ENCODE measurements around the gene GOLIM4. TPM values are rescaled to one million over a fixed set of nuclear protein-coding genes. Genes with fewer than 3 reads are reported as not detected.

The GOLIM4 gene
- total and polyA plus RNA-seq, 2 of the 13 experiments (the other 11 are each of a cell fraction or from before 2014, with no cell fraction given): 10.9 to 47.7 TPM

DNA sequence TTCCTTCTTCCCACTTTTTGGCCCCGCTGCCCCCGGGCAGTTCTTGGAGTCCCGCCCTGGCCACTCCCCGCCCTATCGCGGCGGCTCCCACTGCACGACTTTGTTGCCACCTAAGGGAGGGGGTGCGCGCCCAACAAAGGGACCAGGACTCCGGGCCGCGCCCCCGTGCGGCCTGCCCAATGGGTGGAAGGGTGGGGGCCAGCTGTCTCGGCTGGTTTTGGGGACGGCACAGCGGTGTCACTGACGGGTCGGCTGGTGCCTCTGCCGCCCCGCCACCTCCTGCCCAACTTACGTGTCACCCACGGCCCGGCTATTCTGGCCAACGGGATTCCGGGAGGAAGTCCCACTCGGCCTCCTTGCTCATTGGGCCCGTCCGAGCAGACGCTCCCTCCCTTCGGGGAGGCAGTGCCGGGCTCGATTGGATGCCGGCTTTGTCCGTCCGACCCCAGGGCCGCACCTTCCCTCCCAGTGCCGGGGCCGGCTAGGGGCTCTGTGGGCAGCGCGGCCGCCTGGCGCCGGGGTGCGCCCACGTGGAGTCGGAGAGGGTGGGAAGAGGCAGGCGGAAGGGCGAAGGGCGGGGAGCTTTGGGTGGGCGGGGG lies at the start of gene GOLIM4 (continued):
- TF ChIP-seq RBAK (CRISPR knock-in tag; IDR thresholded peaks at IDR 0.05): no peak; the same call in 1 of the 2 replicates
- TF ChIP-seq MAFF (IDR thresholded peaks at IDR 0.05; ENCODE audit: low read depth, low read length): no peak
- no peak for TF ChIP-seq SKI (IDR thresholded peaks at IDR 0.05; ENCODE audit: partially characterized antibody)
- no peak for TF ChIP-seq ZSCAN25 (CRISPR knock-in tag; IDR thresholded peaks at IDR 0.05)
- TF ChIP-seq, protein P1, sequence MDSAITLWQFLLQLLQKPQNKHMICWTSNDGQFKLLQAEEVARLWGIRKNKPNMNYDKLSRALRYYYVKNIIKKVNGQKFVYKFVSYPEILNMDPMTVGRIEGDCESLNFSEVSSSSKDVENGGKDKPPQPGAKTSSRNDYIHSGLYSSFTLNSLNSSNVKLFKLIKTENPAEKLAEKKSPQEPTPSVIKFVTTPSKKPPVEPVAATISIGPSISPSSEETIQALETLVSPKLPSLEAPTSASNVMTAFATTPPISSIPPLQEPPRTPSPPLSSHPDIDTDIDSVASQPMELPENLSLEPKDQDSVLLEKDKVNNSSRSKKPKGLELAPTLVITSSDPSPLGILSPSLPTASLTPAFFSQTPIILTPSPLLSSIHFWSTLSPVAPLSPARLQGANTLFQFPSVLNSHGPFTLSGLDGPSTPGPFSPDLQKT (CRISPR knock-in tag; IDR thresholded peaks at IDR 0.05; ENCODE audit: borderline replicate concordance): no peak; the same call in 1 of the 2 replicates
- TF ChIP-seq TCF7L2 (IDR thresholded peaks at IDR 0.05; ENCODE audit: low read depth, low read length): no peak
- TF ChIP-seq ZFYVE20 (CRISPR knock-in tag; IDR thresholded peaks at IDR 0.05; ENCODE audit: borderline replicate concordance, low read depth): no peak
- TF ChIP-seq, protein P2, sequence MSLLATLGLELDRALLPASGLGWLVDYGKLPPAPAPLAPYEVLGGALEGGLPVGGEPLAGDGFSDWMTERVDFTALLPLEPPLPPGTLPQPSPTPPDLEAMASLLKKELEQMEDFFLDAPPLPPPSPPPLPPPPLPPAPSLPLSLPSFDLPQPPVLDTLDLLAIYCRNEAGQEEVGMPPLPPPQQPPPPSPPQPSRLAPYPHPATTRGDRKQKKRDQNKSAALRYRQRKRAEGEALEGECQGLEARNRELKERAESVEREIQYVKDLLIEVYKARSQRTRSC (CRISPR knock-in tag; IDR thresholded peaks at IDR 0.05; ENCODE audit: low read depth): no peak
- TF ChIP-seq NCOR1 (IDR thresholded peaks at IDR 0.05; ENCODE audit: borderline replicate concordance, low read length): no peak
- peak; percentile 87; the same call in 1 of the 2 replicates for TF ChIP-seq ZNF431 (CRISPR knock-in tag; IDR thresholded peaks at IDR 0.05; ENCODE audit: borderline replicate concordance, low read depth)
- TF ChIP-seq, protein P3, sequence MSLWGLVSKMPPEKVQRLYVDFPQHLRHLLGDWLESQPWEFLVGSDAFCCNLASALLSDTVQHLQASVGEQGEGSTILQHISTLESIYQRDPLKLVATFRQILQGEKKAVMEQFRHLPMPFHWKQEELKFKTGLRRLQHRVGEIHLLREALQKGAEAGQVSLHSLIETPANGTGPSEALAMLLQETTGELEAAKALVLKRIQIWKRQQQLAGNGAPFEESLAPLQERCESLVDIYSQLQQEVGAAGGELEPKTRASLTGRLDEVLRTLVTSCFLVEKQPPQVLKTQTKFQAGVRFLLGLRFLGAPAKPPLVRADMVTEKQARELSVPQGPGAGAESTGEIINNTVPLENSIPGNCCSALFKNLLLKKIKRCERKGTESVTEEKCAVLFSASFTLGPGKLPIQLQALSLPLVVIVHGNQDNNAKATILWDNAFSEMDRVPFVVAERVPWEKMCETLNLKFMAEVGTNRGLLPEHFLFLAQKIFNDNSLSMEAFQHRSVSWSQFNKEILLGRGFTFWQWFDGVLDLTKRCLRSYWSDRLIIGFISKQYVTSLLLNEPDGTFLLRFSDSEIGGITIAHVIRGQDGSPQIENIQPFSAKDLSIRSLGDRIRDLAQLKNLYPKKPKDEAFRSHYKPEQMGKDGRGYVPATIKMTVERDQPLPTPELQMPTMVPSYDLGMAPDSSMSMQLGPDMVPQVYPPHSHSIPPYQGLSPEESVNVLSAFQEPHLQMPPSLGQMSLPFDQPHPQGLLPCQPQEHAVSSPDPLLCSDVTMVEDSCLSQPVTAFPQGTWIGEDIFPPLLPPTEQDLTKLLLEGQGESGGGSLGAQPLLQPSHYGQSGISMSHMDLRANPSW (CRISPR knock-in tag; IDR thresholded peaks at IDR 0.05; ENCODE audit: borderline replicate concordance): no peak
- TF ChIP-seq, protein P4, sequence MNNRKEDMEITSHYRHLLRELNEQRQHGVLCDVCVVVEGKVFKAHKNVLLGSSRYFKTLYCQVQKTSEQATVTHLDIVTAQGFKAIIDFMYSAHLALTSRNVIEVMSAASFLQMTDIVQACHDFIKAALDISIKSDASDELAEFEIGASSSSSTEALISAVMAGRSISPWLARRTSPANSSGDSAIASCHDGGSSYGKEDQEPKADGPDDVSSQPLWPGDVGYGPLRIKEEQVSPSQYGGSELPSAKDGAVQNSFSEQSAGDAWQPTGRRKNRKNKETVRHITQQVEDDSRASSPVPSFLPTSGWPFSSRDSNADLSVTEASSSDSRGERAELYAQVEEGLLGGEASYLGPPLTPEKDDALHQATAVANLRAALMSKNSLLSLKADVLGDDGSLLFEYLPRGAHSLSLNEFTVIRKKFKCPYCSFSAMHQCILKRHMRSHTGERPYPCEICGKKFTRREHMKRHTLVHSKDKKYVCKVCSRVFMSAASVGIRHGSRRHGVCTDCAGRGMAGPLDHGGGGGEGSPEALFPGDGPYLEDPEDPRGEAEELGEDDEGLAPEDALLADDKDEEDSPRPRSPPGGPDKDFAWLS (CRISPR knock-in tag; IDR thresholded peaks at IDR 0.05; ENCODE audit: borderline replicate concordance): no peak
- no peak for TF ChIP-seq RBM22 (optimal IDR thresholded peaks at IDR 0.05; ENCODE audit: low read length)
- peak; percentile 68; the same call in 1 of the 2 replicates for TF ChIP-seq PRMT3 (CRISPR knock-in tag; IDR thresholded peaks at IDR 0.05; ENCODE audit: borderline replicate concordance, low read depth)
- TF ChIP-seq, protein P5, sequence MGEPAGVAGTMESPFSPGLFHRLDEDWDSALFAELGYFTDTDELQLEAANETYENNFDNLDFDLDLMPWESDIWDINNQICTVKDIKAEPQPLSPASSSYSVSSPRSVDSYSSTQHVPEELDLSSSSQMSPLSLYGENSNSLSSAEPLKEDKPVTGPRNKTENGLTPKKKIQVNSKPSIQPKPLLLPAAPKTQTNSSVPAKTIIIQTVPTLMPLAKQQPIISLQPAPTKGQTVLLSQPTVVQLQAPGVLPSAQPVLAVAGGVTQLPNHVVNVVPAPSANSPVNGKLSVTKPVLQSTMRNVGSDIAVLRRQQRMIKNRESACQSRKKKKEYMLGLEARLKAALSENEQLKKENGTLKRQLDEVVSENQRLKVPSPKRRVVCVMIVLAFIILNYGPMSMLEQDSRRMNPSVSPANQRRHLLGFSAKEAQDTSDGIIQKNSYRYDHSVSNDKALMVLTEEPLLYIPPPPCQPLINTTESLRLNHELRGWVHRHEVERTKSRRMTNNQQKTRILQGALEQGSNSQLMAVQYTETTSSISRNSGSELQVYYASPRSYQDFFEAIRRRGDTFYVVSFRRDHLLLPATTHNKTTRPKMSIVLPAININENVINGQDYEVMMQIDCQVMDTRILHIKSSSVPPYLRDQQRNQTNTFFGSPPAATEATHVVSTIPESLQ (CRISPR knock-in tag; conservative IDR thresholded peaks at IDR 0.05): no peak; the same call in 1 of the 2 replicates
- 0 out of 2 replicates have a peak, but pooled peaks have one; percentile 52 for TF ChIP-seq ELF4 (CRISPR knock-in tag; IDR thresholded peaks at IDR 0.05; ENCODE audit: borderline replicate concordance)
- TF ChIP-seq ZSCAN31 (CRISPR knock-in tag; IDR thresholded peaks at IDR 0.05; ENCODE audit: low read depth): no peak; the same call in 1 of the 2 replicates
- TF ChIP-seq SIX4 (CRISPR knock-in tag; IDR thresholded peaks at IDR 0.05): no peak
- TF ChIP-seq ZBTB7B (CRISPR knock-in tag; IDR thresholded peaks at IDR 0.05): peak; percentile 68

Data from HepG2 (cell line).